ENCODE measurements around the gene AGAP3.
A peak's percentile ranks its signal among the peaks of the same experiment; 100 is the strongest.

AGAP3 gene

GRCh38 chr7:151057989-151058780, 28.1 kb upstream of the AGAP3 start:
- peak; percentile 92 for DNase-seq (ENCODE audit: low read depth)

DNA sequence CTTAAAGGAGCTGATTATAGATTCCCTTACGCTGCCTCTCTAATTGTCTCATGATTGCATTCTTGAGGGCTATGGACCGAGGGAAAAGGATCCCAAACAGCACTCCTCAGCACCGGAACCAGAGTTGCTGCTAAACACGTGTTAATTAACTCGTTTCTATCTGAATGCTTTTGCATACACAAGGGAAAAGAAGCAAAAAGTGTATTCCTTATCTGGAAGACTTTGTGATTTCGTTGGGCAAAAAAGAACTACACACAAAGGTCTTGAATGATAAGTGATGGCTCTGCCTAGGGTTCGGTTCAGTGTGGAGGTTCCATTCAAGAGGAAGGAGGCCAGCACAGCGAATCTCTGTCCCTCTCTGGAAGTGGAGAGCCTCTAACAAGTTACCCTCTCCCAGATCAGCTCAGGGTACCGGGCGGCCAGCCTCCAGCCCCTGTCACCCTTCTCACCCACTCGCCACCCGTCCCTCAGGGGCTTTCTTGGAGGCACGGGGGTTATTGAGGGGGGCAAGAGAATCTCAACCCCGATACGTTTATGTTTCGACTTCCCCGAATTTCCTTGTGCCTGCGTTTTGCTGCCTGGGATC, 27.4 kb upstream of the AGAP3 start:
- DNase-seq (ENCODE audit: low read depth), result no peak

DNA sequence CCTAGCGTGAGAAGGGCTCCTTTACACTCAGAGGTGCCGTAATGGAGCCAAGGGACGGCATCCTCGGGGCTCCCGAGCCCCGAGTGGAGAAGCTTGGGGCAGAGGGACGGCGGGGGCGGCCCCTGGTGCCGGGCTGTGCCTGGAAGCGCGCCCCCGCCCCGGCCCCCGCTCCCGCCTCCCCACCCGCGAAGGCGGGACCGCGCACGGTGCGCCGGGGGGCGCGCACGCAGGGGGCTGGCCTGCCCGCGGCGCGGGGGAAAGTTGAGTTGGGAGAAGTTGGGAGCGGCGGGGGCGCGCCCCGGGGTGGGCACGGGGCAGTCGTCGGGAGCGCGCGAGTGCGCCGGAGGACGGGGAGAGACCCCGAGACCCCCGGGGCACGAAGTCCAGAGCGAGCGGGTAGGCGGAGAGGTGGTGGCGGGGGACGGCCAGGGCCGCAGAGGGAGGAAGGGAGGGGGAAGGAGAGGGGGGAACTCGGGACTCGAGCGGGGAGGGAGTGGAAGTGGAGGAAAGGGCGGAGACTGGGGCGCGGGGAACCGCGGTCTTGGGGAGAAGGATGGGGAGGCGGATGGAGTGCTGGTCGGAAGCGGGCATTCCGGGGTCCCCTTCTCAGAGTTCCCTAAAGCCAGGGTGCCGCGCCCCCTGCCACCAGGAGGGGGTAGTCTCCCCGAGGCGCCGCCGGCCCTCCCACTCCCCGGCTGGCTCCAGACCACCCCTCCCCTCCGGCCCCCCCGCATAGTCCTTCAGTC, 26.7 kb upstream of the AGAP3 start, which contains the start of gene SLC4A2:
Gene SLC4A2 (plus strand): TSS at position 223 of the 746 bp plus-strand sequence. CDS start 2,399 bp downstream, outside the sequence.
- DNase-seq (ENCODE audit: low read depth), result peak; percentile 64

DNA sequence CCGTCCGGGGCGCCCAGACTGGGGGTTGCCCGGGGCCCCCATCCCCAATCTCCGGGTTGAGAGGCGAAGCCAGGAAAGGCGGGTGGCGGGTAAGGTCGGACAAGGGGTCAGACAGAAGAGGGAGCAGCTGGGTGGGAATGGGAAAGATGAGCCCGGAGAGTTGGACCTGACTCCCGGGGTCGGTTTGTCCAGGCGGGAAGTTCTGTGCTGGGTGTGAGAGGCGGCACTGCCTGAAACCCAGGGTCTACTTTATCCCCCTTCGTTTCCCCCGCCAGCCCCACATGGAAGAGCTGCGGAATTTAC, 26.2 kb upstream of the AGAP3 start:
- no peak for DNase-seq (ENCODE audit: low read depth)

DNA sequence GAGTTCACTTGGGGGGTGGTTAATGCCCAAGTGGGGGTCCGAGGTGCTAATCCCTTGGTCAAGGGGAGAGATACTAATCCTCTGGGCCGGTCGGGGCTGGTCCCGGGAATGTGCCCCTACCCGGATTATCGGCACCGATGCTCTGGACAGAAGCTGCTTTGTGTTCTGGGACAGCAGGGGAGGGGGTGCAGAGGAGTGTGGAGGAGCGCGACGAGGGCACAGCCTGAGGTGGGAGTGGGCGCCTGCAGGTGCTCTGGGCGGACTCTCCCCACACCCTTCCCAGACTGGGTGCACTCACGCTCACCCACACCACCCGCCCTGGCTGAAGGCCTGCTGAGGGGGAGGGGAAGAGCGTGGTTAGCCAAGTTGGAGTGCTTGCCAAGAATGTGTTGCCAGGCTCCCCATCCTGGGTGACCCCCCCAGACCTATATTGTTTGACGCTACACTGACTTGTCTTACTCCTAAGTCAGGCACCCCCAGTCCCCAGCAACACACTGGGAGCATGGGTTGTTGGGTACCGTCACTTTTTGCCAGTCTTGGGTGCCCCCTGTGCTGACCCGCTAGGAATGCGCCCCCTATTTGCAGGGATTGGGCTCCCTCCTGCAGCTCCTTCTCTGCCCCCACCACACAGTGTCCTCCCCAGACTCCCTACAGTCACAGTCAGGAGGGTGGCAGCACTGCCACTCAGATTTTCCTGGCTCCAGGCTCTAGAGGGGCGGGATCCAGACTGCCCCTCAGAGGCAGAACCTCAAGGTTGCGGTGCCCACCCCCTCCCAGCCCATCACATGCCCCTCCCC, 25.7 kb upstream of the AGAP3 start:
- DNase-seq (ENCODE audit: low read depth), result peak; percentile 15

GRCh38 chr7:151061213-151062110, 24.8 kb upstream of the AGAP3 start:
- DNase-seq (ENCODE audit: low read depth), result no peak

DNA sequence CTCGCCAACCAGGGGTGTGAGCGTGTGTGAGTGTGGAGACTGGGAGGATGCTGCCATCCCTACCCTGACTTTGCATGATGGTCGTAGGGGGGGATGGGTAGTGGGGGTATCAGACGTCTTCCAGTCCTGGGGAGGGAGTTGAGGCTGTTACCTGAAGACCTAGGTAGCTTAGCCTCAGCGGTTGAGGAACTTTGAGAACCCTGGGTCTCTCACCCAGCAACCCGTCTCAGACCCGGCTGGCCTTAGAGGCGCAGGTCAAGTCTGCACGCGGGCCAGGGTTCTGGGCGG, 24.2 kb upstream of the AGAP3 start:
- no peak for DNase-seq (ENCODE audit: low read depth)

DNA sequence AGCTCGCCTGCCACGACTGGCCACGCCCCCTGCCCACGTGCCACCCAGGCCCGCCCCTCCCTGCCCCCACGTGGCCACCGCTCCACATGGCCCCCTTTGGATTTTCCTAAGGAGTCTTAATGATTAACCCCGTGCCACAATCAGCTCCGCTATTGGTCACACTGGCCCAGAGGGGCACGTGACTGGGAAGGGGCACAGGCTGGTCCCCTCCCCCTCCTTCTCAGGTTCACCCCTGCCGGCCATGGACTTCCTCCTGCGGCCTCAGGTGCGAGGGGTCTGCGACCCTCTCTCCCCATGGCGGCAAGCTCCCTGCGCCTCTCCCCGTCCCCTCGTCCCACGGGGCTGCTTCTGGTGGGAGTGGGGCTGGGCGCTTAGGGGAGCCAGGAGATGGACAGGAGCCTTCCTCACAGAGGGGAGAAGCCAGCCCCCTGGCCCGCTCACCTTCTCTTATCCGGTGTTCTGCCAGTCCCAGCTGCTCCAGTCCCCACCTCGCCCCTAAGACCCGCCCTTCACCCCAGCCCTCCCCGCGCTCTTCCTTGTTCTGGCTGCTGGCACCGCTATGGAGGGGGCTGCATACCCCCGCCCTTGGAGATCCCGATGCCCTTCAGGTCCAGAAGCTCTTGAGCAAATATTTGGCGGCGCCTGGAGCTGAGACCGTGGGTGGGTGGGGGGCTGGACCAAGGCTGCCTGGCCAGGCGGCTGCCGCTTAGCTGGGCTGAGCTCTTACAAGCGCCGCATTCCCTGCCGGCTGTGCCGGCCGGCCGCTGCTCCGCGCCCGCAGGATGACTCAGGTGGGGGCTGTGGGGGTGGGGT, 23.7 kb upstream of the AGAP3 start:
- DNase-seq (ENCODE audit: low read depth), result no peak

- DNase-seq (ENCODE audit: low read depth), result no peak
Observed at GRCh38 chr7:151063212-151063561, 23.1 kb upstream of the AGAP3 start.

GRCh38 chr7:151064454-151064853, 21.8 kb upstream of the AGAP3 start:
- no peak for DNase-seq (ENCODE audit: low read depth)

DNA sequence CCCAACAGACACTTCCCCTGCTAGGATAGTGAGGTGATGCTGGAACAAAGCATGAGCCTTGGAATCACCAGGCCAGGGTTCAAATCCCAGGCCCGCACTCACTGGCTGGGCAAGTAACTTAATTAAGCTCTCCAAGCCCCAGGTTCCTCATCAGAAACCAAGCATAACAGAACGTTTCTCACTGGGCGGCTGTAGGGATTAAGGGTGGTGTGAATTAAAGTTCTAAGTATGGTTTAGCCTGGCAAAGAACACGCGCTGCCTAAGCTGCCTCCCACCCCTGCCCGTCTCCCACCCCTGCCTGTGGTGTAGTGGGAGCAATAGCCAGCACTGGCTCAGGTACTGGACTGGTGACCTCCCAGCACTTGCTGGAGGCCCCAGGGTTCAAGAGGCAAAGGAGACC, 21.3 kb upstream of the AGAP3 start:
- no peak for DNase-seq (ENCODE audit: low read depth)

DNA sequence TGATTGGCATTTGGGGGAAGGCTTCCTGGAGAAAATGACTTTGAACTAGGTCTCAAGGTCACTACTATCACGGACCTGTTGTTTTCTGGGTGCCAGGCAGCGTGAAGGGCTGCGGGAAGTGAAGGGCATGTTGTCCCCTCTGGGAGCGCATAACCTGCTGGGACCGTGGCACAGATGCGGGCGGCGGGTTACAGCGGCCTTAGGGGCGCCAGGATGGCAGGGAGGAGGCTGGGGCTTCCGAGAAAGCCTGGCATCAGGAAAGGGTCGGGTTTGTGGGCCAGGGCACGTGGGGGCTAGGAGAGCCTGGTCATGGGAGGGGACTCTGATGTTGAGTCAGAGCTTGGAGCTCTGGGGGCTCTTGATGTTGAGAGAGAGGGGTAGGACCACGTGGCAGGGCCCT, 20.8 kb upstream of the AGAP3 start:
- no peak for DNase-seq (ENCODE audit: low read depth)

GRCh38 chr7:151066273-151066974, 19.9 kb upstream of the AGAP3 start:
- no peak for DNase-seq (ENCODE audit: low read depth)

DNA sequence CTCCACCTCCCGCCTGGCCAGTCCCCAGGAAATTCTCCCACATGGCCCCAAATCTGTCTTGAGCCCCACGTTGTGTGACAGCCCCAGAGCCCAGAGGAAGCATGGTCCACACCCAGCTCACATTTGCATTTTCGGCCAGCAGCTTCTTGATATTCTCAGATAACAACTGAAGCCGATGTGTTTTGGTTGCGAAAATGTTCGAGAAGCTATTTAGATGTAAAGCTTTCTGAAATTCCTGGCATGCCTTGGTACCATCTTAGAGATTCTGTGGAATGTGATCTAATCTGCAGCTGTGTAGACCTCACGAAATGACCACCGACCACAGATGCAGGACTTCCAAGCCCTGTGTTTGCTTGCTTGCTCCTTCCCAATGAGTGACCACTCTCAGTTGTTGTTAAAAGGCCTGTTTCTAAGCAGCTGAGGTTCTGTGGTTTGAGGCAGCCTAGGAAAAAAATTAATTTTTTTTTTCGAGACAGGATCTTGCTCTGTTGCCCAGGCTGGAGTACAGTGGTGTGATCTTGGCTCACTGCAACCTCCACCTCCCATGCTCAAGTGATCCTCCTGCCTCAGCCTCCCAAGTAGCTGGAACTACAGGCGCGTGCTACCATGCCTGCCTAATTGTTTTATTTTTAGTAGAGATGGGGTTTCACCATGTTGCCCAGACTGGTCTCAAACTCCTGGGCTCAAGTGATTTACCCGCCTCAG, 18.1 kb upstream of the AGAP3 start:
- no peak for DNase-seq (ENCODE audit: low read depth)

DNA sequence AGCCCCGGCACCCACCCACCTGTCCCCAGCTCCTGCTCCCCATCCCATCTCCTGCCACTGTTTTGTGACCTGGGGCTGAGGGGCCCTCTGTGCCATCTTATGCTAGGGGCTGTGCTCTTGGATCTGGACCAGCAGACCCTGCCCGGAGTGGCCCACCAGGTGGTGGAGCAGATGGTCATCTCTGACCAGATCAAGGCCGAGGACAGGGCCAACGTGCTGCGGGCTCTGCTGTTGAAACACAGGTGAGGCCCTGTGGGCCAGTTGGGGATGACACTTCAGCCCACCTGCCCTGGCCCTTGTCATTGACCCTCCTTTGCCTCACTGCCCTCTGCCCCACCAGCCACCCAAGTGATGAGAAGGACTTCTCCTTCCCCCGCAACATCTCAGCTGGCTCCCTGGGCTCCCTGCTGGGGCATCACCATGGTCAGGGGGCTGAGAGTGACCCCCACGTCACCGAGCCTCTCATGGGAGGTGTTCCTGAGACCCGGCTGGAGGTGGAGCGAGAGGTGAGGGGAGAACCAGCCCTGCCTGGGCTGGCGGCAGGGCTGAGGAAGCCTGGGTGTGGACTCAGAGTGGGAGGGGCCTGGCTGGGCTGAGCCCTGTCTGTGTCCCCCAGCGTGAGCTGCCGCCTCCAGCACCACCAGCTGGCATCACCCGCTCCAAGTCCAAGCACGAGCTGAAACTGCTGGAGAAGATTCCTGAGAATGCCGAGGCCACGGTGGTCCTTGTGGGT, 16.3 kb upstream of the AGAP3 start:
- DNase-seq (ENCODE audit: low read depth), result no peak

GRCh38 chr7:151070574-151070960, 15.7 kb upstream of the AGAP3 start:
- DNase-seq (ENCODE audit: low read depth), result no peak

DNA sequence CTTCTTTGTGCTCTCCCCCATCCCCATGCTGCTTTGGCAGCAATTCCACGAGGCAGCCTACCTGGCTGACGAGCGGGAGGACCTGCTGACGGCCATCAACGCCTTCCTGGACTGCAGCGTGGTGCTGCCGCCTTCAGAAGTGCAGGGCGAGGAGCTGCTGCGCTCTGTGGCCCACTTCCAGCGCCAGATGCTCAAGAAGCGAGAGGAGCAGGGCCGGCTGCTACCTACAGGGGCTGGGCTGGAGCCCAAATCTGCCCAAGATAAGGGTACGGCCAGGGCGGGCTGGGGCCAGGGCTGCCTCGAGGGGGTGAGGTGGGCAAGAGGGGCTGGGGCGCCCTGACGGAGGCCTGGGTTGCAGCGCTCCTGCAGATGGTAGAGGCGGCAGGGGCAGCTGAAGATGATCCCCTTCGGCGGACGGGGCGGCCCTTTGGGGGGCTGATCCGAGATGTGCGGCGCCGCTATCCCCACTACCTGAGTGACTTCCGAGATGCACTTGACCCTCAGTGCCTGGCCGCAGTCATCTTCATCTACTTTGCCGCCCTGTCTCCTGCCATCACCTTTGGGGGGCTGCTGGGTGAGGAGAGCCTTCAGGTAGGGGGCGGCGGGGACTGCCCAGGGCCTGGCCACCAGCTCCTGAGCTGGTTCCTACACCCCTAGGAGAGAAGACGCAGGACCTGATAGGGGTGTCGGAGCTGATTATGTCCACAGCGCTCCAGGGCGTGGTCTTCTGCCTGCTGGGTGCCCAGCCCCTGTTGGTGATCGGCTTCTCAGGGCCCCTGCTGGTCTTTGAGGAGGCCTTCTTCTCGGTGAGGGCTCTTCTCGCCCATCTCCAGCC, 15.0 kb upstream of the AGAP3 start:
- DNase-seq (ENCODE audit: low read depth), result no peak

DNA sequence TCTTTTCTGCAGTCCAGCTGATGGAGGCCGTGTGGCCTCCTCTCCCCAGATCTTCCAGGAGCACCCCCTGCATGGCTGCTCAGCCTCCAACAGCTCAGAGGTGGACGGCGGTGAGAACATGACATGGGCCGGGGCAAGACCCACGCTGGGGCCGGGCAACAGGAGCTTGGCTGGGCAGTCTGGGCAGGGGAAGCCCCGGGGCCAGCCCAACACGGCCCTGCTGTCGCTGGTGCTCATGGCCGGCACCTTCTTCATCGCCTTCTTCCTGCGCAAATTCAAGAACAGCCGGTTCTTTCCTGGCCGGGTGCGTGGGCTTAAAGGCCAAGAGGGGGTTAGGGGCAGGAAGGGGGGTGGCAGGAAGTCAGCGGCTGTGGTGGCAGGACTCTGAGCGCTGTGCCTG, 12.3 kb upstream of the AGAP3 start:
- DNase-seq (ENCODE audit: low read depth), result no peak

Data from activated T-cell treated with anti-CD3 and anti-CD28 coated beads for 48 hours (primary cell).